HG03108 (cell line): ENCODE data around the gene PDZRN3.

Experiments used
- ATAC-seq: cut with Tn5 transposase; IDR thresholded peaks from one replicate; pipeline ENCODE4 v1.9.1; 2021; ENCODE audit warnings: moderate library complexity; ENCODE audit not compliant: unreplicated experiment

Gene PDZRN3

GRCh38 chr3:73529308-73530021 is 95.3 kb downstream of the PDZRN3 start:
- no peak for ATAC-seq

- ATAC-seq, result no peak
Observed at GRCh38 chr3:73525591-73525990, 99.2 kb downstream of the PDZRN3 start.

- ATAC-seq, result no peak
Observed at GRCh38 chr3:73523661-73524060, 101.1 kb downstream of the PDZRN3 start.

- no peak for ATAC-seq
Observed at GRCh38 chr3:73521734-73522336, 102.9 kb downstream of the PDZRN3 start.

GRCh38 chr3:73520931-73521461 is 103.7 kb downstream of the PDZRN3 start:
- no peak for ATAC-seq

GRCh38 chr3:73516631-73517030 is 108.1 kb downstream of the PDZRN3 start:
- ATAC-seq, result no peak

- ATAC-seq, result no peak
Observed at GRCh38 chr3:73513260-73513659, 111.5 kb downstream of the PDZRN3 start.

- no peak for ATAC-seq
Observed at GRCh38 chr3:73511571-73512525, 112.9 kb downstream of the PDZRN3 start.

- ATAC-seq, result no peak
Observed at GRCh38 chr3:73510784-73511183, 114.0 kb downstream of the PDZRN3 start.

- ATAC-seq, result no peak
Observed at GRCh38 chr3:73510334-73510733, 114.4 kb downstream of the PDZRN3 start.

GRCh38 chr3:73509816-73510215 is 114.9 kb downstream of the PDZRN3 start:
- no peak for ATAC-seq

GRCh38 chr3:73509066-73509465 is 115.7 kb downstream of the PDZRN3 start:
- ATAC-seq, result no peak

- ATAC-seq, result peak; percentile 60
Observed at GRCh38 chr3:73508330-73508954, 116.3 kb downstream of the PDZRN3 start.

- no peak for ATAC-seq
Observed at GRCh38 chr3:73504852-73505251, 119.9 kb downstream of the PDZRN3 start.

GRCh38 chr3:73504239-73504638 is 120.5 kb downstream of the PDZRN3 start:
- ATAC-seq, result no peak

- no peak for ATAC-seq
Observed at GRCh38 chr3:73503781-73504180, 121.0 kb downstream of the PDZRN3 start.

- ATAC-seq, result peak; percentile 66
Observed at GRCh38 chr3:73502609-73503583, 121.8 kb downstream of the PDZRN3 start.

GRCh38 chr3:73500321-73500720 is 124.4 kb downstream of the PDZRN3 start:
- no peak for ATAC-seq

- no peak for ATAC-seq
Observed at GRCh38 chr3:73499787-73500186, 125.0 kb downstream of the PDZRN3 start.
